ENCODE results near the gene SCAP. TPM values are rescaled to one million over a fixed set of nuclear protein-coding genes. Genes with fewer than 3 reads are reported as not detected.

SCAP gene
- total RNA-seq, 4 donors from 2014 or later = 32.6 to 87.2 (median 43.9) TPM

DNA sequence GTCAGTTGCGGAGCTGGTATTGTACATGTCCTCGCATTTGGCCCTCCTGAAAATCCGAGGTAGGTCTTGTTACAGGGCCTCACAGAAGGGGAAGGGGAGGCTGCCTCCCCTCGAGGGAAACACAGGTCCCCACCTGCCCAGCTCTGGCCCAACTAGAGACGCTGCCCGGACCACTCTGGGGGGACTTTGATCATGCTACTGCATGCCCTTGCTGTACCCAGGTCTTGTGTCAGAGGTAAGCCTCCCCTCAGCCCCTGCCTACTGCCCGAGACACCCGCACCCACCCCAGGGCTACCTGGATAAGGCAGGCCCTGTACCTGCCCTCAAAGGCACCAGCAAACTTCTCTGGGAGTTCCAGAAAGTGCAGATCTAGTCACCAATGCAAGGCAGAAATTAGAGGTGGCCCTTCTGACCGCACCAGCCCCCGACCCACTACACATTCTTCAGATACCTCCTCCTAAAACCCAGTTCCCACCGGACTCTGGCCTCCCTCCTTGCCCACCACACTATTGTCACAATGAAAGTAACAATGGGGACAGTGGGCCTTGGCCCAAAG lies 981 bp upstream of the SCAP start:
- TF ChIP-seq, protein P1, sequence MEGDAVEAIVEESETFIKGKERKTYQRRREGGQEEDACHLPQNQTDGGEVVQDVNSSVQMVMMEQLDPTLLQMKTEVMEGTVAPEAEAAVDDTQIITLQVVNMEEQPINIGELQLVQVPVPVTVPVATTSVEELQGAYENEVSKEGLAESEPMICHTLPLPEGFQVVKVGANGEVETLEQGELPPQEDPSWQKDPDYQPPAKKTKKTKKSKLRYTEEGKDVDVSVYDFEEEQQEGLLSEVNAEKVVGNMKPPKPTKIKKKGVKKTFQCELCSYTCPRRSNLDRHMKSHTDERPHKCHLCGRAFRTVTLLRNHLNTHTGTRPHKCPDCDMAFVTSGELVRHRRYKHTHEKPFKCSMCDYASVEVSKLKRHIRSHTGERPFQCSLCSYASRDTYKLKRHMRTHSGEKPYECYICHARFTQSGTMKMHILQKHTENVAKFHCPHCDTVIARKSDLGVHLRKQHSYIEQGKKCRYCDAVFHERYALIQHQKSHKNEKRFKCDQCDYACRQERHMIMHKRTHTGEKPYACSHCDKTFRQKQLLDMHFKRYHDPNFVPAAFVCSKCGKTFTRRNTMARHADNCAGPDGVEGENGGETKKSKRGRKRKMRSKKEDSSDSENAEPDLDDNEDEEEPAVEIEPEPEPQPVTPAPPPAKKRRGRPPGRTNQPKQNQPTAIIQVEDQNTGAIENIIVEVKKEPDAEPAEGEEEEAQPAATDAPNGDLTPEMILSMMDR (IDR thresholded peaks at IDR 0.05; ENCODE audit: low read depth) = no peak

DNA sequence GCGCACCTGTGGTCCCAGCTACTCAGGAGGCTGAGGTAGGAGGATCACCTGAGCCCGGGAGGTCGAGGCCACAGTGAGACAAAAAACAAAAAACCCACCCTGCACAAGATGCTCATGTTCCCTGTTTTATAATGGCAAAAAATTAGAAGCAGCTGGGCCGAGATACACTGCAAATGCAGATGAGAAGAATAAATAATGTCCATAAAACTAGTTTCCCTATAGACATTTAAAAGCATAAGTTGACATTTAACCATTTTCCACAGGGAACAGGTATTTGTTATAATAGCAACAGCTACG lies 537 bp upstream of the SCAP start:
- TF ChIP-seq, protein P1 (IDR thresholded peaks at IDR 0.05; ENCODE audit: low read depth) = no peak

DNA sequence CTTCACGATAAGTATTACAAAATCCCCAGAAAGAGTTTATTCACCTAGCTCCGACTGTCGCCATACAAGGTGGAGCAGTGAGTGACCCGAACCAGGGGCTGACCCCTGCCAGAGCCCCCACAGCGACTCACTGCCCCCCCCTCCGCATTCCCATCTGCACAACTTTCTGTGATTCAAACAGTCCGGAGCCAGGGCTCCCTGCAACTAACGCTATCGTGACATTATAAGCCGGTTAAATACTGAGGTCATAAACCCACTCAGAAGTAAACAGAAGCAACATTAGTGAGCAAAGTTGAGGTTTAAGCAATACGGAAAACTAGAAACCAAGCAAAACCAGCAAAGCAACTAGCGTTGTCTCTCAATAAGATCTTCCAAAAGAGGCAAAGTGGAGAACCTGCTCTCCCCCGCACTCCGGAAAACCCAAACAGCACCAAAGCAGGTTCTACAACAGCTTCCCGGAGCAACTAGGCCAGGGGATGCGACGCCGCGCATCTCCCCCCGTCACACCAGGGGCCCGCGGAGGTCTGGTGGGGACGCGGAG lies 642 bp downstream of the SCAP start:
- TF ChIP-seq, protein P1 (IDR thresholded peaks at IDR 0.05; ENCODE audit: low read depth) = no peak

DNA sequence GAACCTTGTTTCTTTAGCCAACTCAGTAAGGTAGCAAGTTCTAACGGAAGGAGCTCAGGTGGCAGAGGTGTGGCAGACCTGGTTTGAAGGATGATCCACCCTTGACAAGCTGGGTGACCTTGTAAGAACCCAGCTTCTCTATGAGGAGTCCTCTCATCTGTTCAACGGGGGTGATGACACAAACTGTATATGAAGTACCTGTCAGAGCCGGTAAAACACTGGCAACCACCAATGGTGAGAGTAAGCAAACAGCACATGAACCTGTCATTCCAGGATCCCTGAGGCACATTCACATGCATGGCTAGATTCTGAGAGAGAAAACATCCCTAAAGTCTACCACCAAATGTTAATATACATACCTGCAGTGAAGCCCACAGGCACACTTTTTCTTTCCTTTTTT lies 2.4 kb downstream of the SCAP start:
- TF ChIP-seq, protein P1 (IDR thresholded peaks at IDR 0.05; ENCODE audit: low read depth) = no peak

DNA sequence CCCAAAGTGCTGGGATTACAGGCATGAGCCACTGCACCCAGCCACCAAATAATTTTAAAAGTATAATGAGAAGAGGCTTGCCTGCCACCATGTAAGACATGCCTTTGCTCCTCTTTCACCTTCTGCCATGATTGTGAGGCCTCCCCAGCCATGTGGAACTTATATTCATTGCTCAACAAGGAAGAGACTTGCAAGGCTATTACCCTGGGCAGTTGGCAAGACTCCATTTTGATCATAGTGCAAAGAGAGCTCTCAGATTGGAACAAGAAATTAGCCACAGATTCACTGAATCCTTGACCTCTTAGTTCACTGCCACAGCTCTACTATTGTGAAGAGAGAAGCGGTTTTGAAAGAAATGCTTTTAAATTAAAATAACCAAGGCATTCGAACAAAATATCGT lies 6.1 kb downstream of the SCAP start:
- TF ChIP-seq, protein P1 (IDR thresholded peaks at IDR 0.05; ENCODE audit: low read depth) = no peak

DNA sequence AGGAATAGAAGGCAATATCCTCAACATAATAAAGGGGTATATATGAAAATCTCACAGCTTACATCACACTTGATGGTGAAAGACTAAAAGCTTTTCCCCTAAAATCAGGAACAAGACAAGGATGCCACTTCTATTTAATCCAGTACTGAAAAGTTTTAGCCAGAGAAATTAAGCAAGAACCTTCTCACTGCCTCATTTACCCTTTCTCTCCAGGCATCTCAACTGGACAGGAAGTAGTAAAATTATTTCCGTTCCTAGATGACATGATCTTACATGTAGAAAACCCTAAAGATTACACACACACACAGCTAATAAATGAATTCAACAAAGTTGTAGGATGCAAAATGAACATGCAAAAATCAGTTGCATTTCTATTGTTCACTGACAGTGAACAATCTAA lies 11.2 kb downstream of the SCAP start:
- TF ChIP-seq, protein P1 (IDR thresholded peaks at IDR 0.05; ENCODE audit: low read depth) = no peak

DNA sequence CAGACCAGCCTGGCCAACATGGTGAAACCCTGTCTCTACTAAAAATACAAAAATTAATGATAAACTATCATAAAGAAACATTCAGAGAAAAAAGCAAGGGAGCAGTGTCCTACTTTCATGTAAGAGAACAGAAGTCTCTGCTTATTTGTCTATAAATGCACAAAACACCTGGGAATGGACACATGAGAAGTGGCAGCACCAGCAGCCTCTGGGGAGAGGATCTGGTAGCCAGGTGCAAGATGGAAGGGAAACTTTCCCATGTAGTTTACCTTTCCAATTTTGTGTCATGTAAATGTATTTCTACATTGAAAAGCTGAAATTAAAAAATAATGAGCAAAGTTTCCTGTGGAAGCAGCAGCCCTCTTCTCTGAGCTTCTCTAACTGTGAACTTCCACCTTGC lies 18.8 kb downstream of the SCAP start:
- TF ChIP-seq, protein P1 (IDR thresholded peaks at IDR 0.05; ENCODE audit: low read depth) = no peak
